Muscle layer of duodenum (tissue), 2 donors: ENCODE results near the gene THYN1.

Source experiments
- H3K27ac ChIP-seq: one replicate; pipeline ENCODE4 v1.7.0; 2013; ENCODE audit warnings: mild to moderate bottlenecking, low read length
- H3K27me3 ChIP-seq: one replicate; pipeline ENCODE4 v1.7.0; 2013; ENCODE audit warnings: low read depth, mild to moderate bottlenecking, control low read depth, low read length
- H3K36me3 ChIP-seq, 2 donors: one replicate each; pipeline ENCODE4 v1.7.0; 2013; ENCODE audit warnings: low read length in 2 of 2, control low read depth in 1 of 2, mild to moderate bottlenecking in 1 of 2; ENCODE audit not compliant: insufficient read depth in 2 of 2, control insufficient read depth in 1 of 2
- H3K4me1 ChIP-seq, 2 donors: one replicate each; pipeline ENCODE4 v1.7.0; 2013; ENCODE audit warnings: low read length in 2 of 2, mild to moderate bottlenecking in 2 of 2, control low read depth in 1 of 2, moderate library complexity in 1 of 2; ENCODE audit not compliant: insufficient read depth in 2 of 2, control insufficient read depth in 1 of 2
- H3K4me3 ChIP-seq, 2 donors: one replicate each; pipeline ENCODE4 v1.7.0; 2013; ENCODE audit warnings: low read length in 2 of 2, low read depth in 1 of 2, mild to moderate bottlenecking in 1 of 2
- H3K9me3 ChIP-seq, 2 donors: one replicate each; pipeline ENCODE4 v1.7.0; 2013; ENCODE audit warnings: low read length in 2 of 2, control low read depth in 1 of 2, mild to moderate bottlenecking in 1 of 2; ENCODE audit not compliant: control insufficient read depth in 1 of 2
- donor health status: healthy.

THYN1 gene

GRCh38 chr11:134206185-134206584, 47.0 kb downstream of the THYN1 start:
- Histone ChIP-seq H3K4me1 (no peaks in the 10 kb centered on the region), H3K4me3 (no peak overlapping the region), H3K36me3 (peaks cover 34 to 71% of the 10 kb centered on the region in 2 donors), H3K9me3 (no peaks in the 10 kb centered on the region), H3K27ac (no peak overlapping the region), H3K27me3 (no peaks in the 10 kb centered on the region)

DNA sequence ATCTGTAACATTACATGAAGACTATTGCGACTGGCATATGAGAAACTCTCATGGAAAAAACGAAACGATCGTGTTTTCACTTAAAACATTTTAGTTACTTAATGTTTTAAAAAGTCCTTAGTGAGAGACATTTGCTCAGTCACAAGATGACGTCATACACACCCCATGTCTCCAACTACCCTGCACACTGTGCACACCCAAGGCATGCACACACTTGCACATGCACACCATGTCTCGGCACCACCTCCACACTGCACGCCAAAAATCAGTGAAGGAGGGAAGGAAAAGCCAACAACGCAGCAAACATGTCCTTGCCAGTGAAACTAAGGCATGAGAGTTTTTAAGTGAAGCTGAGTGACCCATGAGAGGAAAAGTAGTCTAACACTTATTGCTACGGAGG, 47.4 kb downstream of the THYN1 start:
- Histone ChIP-seq H3K27ac (no peak overlapping the region), H3K27me3 (no peaks in the 10 kb centered on the region), H3K4me3 (no peak overlapping the region), H3K36me3 (peaks cover 34 to 76% of the 10 kb centered on the region in 2 donors), H3K9me3 (no peaks in the 10 kb centered on the region), H3K4me1 (no peaks in the 10 kb centered on the region)

GRCh38 chr11:134202661-134203060, 50.5 kb downstream of the THYN1 start:
- peaks cover 25 to 63% of the 10 kb centered on the region in 2 donors for H3K36me3 ChIP-seq
- H3K27ac ChIP-seq, result no peak overlapping the region
- H3K9me3 ChIP-seq, result no peaks in the 10 kb centered on the region
- H3K27me3 ChIP-seq, result no peaks in the 10 kb centered on the region
- H3K4me3 ChIP-seq, result no peak overlapping the region
- H3K4me1 ChIP-seq, result no peaks in the 10 kb centered on the region

- Histone ChIP-seq H3K9me3 (no peaks in the 10 kb centered on the region), H3K4me3 (no peak overlapping the region), H3K27ac (no peak overlapping the region), H3K27me3 (no peaks in the 10 kb centered on the region), H3K4me1 (no peaks in the 10 kb centered on the region), H3K36me3 (peaks cover 22 to 55% of the 10 kb centered on the region in 2 donors)
Observed at GRCh38 chr11:134200688-134201087, 52.5 kb downstream of the THYN1 start.

GRCh38 chr11:134199531-134199930, 53.6 kb downstream of the THYN1 start:
- Histone ChIP-seq H3K4me1 (no peaks in the 10 kb centered on the region), H3K27me3 (no peaks in the 10 kb centered on the region), H3K4me3 (no peak overlapping the region), H3K9me3 (no peaks in the 10 kb centered on the region), H3K27ac (no peak overlapping the region), H3K36me3 (peaks cover 21 to 46% of the 10 kb centered on the region in 2 donors)
